DMS53 (cell line): Measurements from ENCODE around the gene FBLN5.

Experiments used
- DNase-seq: peaks from one replicate; lab custom pipeline; 2025; lab: John Stamatoyannopoulos, UW

The FBLN5 gene

GRCh38 chr14:91946622-91947474 is 646 bp downstream of the FBLN5 start:
- peak; percentile 26 for DNase-seq

- DNase-seq, result no peak
Observed at GRCh38 chr14:91945751-91946621, 1.5 kb downstream of the FBLN5 start.

DNA sequence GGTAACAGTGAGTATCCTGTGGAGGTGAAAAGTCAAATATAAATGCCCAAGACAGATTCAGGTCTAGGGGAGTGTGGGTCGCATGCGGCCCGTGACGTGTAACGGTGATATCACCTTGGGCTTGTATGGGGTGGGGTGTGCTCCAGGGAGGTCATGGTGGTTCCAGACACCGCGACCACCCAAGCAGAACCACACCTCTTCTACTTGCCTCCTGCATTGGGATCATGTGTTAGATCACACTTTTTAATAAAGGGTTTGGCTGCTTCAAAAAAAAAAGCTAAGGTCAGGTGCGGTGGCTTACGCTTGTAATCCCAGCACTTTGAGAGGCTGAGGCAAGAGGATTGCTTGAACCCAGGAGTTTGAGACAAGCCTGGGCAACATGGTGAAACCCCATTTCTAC is 4.5 kb downstream of the FBLN5 start:
- DNase-seq, result no peak

DNA sequence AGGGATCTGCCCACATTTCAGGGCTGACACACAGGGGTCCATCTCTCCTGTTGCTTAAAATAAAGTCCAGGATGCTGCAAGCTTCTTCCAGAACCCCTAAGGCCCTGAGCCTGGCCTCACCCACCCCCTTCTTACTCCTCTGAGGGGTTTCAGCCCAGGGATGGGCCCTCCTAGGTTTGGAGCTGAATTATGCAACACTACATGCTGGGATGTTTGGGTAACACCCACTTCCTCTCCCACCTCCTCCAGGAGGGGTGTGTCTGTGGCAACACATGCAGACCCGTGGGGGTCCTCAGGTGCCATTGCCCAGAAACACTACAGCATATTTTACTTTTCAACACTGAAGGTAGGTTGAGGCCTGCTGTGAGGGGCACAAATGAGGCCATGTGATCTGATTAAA is 5.4 kb downstream of the FBLN5 start:
- no peak for DNase-seq

GRCh38 chr14:91940209-91940608 is 7.3 kb downstream of the FBLN5 start:
- DNase-seq, result no peak

- DNase-seq, result peak; percentile 5
Observed at GRCh38 chr14:91935586-91935985, 11.9 kb downstream of the FBLN5 start.

DNA sequence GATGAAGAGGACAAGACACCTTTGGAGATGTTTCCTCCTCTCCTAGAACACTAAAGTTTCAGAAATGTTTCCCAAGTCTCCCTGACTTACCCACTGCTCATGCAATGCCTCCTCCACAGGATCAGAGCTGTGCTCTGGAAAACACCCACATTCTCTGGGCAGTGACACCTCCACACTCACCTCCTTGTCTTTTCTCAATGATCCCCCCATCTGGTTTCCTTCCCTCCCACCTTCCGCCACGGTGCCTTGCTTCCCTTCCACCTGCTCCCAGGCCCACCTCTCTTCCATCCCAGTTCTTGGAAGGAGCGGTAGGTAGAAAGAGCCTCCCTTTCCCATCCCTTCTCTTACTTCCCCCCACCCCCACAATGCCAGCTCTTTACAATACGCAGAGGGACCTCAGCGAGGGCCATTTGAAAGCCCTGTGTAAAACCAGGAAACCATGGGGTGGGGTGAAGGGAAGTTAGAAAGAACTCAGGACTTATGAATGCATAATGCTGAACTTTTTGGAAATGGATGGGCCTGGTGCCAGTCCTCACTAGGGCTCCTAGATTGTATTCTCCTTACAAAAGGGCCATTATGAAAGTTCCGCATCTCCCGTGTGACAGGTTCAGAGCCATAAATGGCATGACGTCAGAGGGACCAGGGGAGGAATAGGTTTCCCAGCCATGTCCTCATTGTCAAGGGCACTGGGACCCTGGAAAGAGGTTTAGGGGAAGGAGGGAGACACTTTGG is 12.8 kb downstream of the FBLN5 start:
- DNase-seq, result no peak

GRCh38 chr14:91931478-91932088 is 15.9 kb downstream of the FBLN5 start:
- no peak for DNase-seq

DNA sequence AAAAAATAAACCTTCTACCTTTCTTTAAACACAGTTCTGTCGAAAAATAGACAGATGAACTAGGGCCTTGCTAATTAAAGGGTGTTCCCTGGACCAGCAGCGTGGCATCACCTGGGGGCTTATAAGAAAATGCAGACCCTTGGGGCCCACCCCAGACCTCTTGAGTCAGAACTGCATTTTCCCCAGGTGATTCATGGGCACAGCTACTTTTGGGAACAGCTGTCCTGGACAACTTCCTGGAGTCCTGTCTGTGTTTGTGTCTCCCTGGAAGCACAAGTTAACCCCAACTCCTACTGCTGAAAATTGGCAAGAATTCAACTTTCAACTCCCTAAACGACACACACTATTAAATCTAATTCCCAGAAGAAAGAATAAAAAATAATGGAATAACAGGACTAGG is 17.8 kb downstream of the FBLN5 start:
- DNase-seq, result no peak

- no peak for DNase-seq
Observed at GRCh38 chr14:91927800-91928199, 19.7 kb downstream of the FBLN5 start.

DNA sequence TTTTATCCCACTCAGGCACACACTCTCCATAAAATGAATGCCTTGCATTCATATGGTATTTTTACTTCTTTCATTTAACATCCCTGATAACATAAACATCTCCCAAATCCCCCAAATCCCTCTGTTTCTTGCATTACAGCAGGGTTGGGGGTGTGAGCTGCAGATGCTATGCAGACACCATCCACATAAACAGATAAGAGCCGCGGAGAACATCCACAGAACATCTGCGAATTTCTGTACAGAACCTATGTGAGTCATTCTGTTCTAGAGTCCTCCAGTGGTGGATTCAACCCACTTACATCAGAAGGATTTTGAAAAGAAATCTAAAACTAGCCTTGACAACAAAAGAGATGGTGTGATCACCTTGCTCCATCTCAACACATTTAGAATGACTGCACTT is 20.3 kb downstream of the FBLN5 start:
- no peak for DNase-seq

GRCh38 chr14:91926131-91926890 is 21.2 kb downstream of the FBLN5 start:
- DNase-seq, result no peak

DNA sequence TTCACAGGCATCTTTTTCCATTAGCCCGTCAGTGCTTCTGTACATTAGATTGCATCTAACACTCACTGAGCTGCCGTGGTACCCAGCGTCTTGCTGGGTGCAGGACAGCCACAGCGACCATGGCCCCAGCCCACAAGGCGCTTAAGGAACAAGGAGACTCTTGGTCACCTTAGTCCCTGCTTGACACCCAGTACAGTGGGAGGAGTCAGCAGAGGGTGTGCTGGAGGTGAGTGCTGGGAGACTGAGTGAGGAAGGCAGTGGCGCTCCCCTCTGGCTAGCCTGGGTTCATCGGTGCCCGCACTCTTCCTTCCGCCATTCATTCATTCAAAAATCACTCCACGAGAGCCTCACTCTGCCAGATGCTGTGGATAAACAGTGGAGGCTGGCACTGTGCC is 21.8 kb downstream of the FBLN5 start:
- DNase-seq, result no peak

DNA sequence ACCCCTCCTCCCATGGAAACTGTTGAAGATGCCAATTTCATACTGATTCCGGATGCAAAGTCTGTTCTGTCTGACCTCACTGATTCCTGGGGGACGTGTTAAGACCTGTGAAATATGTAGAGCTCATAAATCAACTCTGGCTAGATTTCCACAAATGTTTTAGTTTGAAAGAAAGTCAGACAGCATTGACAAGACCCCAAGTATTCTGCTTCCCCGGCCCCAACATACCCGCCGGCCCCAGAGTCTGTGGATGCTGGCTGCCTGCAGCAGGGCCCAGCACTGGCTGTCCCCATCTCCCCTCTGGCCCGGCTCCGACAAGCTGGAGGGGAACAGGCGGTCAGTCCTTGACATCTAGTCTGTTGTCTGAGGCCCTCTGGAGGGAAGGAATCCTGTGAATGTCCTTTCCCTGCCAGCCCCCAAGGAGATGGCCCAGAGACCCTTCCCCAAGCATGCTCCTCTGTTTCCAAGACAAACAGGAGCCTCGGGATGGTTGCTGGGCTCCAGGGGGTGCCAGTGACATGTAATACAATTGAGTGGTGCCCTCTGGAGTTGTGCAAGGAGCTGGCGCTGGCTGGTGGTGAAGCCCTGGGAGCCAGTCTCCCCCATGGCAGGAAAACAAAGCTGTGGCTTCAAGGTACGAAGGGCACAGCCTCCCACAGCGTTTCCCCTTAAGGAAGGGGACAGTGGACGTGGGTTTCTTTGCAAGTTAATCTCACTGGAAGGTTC is 22.3 kb downstream of the FBLN5 start:
- no peak for DNase-seq

DNA sequence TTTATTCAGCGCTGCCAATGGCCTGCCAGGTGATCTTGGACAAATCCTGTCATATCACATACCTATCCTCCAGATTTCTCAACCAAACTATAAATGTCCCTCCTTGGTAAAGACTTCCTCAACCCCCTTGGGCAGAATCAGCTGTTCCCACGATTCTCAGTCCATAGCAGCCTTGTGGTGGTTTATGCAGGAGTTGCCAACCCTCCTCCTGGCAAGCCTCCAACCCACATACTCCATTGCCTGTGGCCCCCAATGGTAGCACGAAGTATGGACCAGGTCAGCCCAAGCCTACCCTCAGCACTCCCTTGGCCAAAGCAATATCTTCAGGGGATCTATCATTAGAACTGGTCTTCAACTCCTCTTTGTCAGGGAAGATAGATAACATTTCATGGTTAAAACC is 27.0 kb downstream of the FBLN5 start:
- DNase-seq, result no peak

- no peak for DNase-seq
Observed at GRCh38 chr14:91919814-91920213, 27.7 kb downstream of the FBLN5 start.

DNA sequence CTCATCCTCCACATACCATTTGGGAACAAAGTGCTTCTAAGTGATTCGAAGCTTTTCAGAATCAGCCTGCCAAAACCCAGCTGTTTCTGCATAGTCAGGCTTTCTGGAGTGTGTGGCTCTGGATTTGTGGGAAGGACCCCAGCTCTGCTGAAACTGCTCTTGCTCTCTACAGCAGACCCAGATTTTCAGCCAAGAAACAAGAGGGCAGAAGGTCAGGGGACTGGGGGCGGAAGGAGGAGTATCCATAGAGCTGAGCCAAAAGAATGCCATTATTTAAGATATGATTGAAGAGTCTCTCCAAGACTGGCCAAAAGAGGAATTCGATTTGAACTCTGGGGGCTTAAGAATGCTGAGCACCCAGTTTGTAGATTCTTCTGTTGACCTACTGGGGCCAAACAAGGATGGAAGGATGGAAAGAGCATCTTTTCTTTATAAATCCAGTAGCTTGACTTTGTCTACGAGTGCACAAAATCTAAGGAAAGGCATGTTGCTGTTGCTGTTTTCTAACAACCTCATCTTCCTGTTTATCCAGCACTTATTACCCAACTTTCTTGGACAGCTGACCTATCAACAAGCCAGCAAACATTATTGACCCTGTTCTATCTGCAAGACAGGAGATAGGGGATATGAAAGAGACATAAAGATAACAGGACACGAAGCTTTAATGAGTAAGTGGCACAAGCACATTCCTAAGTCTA is 29.2 kb downstream of the FBLN5 start:
- DNase-seq, result no peak

DNA sequence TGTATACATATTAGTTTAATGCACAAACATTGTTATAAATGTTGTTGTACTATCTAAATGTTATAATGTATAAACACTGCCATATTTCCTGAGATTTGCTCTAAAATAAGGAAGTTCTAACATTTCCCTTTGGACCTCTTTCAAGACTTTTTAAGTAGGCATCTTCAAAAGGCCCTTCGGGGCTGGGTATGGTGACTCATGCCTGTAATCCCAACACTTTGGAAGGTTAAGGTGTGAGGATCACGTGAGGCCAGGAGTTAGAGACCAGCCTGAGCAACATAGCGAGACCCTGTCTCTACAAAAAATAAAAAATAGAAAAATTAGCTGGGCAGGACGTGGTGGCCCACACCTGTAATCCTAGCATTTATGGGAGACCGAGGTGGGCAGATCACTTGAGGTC is 35.5 kb downstream of the FBLN5 start:
- DNase-seq, result no peak

DNA sequence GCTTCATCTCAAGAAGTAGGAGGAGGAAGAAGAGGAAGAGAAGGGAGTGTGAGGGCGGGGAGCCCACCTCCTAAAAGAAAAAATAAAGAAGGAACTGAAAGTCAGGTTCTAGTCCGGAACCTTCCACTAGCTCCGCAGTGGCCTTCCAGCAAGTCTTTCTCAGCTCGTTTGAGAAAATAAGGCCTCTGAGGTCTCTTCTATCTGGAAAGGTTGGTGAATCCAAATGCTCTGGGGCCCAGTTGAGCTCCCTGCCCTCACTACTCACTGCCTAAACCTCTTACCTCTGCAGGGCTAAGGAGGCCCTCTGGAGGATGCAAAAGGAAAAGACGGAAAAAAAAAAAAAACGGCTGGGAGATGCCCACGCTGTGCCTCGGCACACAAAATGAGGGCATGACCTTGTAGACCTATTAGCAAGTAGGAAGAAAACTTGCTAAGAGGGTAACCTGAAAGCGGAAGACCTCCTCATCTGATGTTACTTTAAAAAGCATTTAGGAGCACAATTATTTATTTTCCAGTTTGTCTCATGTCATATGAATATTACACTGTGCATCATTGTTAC is 35.9 kb downstream of the FBLN5 start:
- DNase-seq, result peak; percentile 82

GRCh38 chr14:91910196-91910595 is 37.3 kb downstream of the FBLN5 start:
- DNase-seq, result no peak
